HG03439 (cell line): ENCODE measurements around the gene CNN2.

Experiments used
- ATAC-seq: cut with Tn5 transposase; IDR thresholded peaks from one replicate; pipeline ENCODE4 v1.9.1; 2021; ENCODE audit warnings: mild to moderate bottlenecking, moderate library complexity; ENCODE audit not compliant: unreplicated experiment

CNN2 gene

GRCh38 chr19:1025960-1026782 lies at the start of gene CNN2:
Gene CNN2 (plus strand): TSS chr19:1026608. CDS start chr19:1026662, 54 bp downstream.
- peak; percentile 48 for ATAC-seq

DNA sequence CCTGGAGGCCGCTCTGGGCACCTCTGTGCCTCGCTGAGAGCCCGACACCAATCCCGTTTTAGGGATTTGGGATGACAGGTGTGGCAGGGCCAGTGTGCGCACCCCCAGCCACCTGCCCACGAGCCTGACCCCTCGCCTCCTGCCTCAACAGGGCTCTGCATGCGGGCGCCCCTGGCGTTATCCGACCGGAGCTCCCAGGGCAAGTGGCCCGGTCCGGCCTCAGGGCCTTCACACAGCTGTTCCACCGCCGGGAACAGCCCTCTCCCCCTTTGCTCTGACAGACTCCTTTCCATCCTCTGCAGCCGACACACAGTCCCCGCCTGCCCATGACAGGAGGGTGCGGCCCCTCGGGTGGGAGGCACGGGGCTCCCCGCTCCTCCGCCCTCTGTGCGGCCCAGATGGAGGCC lies 49.3 kb upstream of the CNN2 start:
- no peak for ATAC-seq

GRCh38 chr19:979318-979741 lies 47.1 kb upstream of the CNN2 start:
- ATAC-seq, result no peak

DNA sequence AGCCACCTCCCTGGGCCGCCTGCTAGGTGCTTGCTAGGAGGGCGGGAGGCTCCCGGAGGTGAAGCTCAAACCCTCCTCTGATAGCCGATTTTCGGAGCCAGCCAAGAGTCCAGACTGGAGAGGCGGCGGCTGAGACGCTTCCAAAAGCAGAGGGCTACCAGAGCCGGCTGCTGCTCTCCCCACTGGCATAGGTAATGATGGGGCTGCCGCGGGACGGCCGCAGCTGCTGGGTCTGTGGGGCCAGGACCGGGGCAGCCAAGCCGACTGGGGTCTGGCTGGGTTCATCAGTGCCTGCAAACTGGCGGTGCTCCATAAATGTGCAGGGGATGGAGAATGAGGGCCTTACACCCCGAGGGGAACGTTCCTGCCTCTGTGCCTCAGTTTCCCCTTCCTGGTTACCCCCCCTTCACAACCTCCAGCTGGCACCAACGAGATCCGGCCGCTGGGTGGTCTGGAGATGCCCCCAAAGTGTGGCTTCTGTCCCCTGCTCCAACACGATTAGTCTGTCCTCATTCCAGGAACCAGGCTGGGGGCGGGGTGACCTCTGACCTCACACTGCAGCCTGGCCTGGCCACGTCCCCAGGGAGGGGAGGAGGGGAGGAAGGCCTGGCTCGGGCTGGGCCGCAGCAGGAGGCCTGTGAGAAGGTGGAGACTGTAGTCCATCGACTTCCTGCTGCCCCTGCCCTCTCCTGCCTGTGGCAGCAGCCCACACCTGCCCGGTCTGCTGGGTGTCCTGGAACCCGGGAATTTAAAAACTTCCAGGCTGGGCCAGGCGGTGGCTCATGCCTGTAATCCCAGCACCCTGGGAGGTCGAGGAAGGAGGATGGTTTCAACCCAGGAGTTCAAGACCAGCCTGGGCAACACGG lies 46.0 kb upstream of the CNN2 start:
- no peak for ATAC-seq

GRCh38 chr19:982567-983170 lies 43.7 kb upstream of the CNN2 start:
- ATAC-seq, result peak; percentile 44

- peak; percentile 74 for ATAC-seq
Measured at GRCh38 chr19:984165-984967, 42.0 kb upstream of the CNN2 start, which contains the start of gene WDR18. Gene WDR18 (plus strand): TSS chr19:984345. CDS start chr19:984354, 9 bp downstream.

- ATAC-seq, result no peak
Measured at GRCh38 chr19:986083-986482, 40.3 kb upstream of the CNN2 start.

DNA sequence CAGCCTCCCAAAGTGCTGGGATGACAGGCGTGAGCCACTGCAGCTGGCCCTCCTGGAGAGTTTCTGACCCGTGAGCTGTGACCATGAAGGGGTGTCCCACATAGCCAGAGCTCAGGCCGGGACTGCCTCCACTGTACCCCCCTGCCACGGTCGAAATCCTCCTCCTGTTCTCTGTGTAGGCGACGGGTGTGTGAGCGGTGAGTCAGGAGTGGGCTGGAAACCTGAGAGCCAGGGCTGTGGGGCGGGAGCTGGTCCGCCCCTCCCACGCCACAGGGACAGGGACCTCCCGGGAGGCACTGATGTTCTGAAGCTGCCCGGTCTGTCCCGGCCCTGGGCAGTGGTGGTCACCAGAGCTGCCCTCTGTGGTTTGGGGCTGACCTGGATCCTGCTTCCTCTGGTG lies 38.3 kb upstream of the CNN2 start:
- ATAC-seq, result no peak

DNA sequence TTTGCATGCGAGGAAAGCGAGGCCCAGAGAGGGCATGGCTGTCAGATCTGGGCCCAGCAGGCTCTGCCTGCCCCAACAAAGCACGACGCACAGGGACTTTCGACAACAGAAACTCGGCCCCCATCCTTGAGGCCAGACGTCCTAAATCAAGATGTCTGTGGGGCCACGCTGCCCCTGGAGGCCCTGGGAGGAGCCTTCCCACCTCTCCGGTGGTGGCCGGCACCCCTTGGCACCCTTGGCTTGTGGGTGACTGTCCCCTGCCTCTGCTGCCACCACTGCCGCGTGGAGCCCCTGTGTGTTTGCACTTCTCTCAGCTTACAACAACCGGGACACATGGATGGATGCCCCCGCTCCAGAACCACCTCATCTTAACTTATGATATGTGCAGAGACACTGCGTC lies 37.9 kb upstream of the CNN2 start:
- no peak for ATAC-seq

DNA sequence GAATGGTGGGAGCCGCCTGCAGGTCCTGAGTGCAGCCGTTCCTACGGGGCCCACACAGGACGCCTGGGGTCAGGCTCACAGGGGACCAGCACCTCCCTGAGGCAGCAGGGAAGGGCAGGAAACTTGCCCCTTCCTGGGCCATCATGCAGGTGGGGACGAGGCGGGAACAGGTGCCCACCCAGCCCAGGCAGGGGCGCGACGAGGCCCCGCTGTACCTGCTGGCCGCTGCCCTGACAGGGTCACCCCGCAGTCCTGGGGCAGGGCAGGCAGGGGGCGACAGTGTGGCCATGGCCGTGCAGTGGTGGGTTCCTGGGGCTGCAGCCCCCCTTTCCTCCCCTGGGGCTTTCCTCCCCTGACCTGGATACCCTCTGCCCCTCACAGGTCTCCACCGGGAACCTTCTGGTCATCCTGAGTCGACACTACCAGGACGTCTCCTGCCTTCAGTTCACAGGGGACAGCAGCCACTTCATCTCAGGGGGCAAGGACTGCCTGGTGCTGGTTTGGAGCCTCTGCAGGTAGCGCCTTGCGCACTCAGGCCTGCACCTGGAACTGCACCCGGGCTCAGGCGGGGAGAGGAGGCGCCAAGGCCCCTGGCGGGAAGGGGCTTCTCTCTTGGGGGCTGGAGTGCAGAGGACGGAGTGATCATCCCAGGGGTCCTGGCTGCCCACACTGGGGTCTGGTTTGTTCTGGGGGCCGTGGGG lies 36.9 kb upstream of the CNN2 start:
- ATAC-seq, result no peak

GRCh38 chr19:990119-990571 lies 36.3 kb upstream of the CNN2 start:
- no peak for ATAC-seq

- ATAC-seq, result no peak
Measured at GRCh38 chr19:990746-991145, 35.7 kb upstream of the CNN2 start.

DNA sequence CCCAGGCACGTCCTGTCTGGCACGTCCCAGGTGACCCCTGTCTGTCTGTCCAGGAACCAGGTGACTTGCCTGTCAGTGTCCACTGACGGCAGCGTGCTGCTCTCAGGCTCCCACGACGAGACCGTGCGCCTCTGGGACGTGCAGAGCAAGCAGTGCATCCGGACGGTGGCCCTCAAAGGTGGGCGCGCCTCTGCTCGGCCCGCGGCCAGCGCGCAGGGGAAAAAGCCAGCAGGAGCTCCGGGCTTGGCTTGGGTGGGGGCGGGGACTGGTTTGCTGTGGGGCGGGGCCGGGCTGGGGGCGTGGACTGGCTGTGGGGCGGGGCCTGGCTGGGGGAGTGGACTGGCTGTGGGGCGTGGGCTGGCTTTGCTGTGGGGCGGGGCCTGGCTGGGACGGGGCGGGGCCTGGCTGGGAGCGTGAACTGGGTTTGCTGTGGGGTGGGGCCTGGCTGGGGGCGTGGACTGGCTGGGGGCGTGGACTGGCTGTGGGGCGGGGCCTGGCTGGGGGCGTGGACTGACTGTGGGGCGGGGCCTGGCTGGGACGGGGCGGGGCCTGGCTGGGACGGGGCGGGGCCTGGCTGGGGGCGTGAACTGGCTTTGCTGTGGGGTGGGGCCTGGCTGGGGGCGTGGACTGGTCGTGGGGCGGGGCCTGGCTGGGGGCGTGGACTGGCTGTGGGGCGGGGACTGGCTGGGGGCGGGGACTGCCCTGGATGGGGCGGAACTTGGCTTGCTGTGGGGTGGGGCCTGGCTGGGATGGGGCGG lies 35.1 kb upstream of the CNN2 start:
- ATAC-seq, result no peak

DNA sequence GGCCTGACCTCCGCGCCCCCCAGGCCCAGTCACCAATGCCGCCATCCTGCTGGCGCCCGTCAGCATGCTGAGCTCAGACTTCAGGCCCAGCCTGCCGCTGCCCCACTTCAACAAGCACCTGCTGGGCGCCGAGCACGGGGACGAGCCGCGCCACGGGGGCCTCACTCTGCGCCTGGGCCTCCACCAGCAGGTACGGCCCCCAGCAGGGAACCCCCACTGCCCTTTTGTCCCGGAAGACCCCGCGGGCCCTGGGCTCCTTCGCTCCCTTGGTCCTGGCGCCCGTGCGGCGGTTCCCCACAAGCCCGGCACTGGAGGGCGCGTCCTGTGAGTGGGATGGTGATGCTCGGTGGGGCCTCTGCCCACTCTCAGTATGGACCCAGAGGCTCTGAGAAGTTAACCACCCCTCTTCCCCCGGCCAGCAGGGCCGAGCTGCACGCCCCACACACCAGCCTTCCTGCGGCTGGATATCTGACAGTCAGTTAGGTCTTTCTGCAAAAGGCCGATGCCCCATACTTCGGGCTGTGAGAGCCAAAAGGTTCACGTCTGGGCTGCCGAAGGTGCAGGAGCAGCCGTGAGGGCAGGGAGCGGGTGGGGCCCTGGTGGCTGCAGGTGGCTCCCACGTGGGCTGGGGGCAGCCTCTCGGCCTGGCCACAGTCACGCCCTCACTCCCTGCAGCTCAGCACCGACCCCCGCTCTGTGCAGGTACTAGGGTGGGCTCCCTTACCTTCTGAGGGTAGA lies 34.3 kb upstream of the CNN2 start:
- no peak for ATAC-seq

DNA sequence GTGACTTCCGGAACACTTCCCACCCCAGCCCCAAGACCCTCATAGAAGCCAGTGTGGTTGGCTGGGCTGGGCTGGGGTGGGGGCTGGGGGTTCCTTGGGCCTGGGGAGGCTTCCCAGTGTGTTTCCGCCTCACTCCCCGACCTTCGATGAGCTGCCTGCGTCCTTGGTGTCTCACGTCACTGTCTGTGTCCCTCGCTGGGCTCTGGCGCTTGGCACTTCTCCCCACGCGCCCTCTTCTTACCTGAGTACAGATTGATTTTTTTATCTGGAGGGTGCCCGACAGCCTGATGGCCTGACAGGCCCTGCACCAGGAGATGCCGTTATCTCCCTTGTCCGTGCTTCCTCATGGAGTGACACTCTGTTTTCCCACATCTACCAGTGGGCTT lies 33.7 kb upstream of the CNN2 start:
- ATAC-seq, result no peak

DNA sequence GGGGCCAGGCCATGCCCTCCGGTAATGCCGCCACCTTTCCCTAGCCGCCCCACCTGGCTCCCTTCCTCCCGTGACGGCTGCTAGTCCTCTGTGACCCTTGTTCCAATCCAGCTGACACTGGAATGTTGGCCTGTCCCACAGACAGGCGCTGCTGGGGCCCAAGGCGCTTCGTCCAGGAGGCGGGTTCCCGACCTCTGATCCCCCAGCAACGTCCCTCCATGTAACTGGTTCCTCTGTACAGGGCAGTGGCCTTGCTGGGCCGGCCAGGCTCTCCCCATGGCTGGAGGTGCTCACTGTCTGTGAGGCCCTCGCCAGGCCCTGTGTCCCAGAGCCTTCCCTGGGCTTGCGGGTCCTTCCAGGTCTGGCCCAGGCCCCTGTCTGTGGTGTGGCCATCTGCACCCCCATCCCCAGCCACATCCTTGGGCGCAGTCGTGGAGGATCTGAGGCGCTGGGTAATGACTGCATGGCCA lies 33.0 kb upstream of the CNN2 start:
- ATAC-seq, result no peak

- ATAC-seq, result no peak
Measured at GRCh38 chr19:993831-994393, 32.5 kb upstream of the CNN2 start.

DNA sequence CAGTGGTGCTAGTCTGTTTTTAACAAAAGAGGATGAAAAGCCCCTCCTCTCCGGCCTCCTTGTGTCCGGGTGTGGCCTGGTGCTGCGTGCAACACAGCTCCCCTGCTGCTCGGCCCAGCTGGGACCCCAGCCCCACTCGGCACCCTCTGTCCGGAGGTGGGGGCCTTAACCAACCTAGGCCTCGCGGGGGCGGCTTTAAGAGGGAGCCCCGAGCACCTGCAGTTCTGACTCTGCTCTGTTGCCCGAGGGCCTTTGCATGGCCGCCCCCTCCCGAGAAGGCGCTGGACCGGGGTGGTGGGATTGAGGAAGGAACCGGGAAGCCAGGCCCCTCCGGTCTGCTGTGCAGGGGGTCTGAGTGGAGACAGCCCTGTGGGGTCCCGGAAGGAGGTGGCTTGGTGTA lies 31.9 kb upstream of the CNN2 start:
- ATAC-seq, result no peak
